Tibial nerve (tissue), 4 donors: ENCODE data around the gene NCAN.

Source experiments
- CTCF ChIP-seq, 5 experiments: fragments of 200-600 bp in 3 of 5; fragments of 450-650 bp in 2 of 5; sonication (generic) in 3 of 5; IDR thresholded peaks; one replicate each; pipeline ENCODE4 v1.5.1; 2016 to 2019; ENCODE audit warnings: antibody characterized with exemption in 5 of 5, mild to moderate bottlenecking in 3 of 5, moderate library complexity in 2 of 5
- EP300 ChIP-seq, 2 donors: sonication (generic); formaldehyde crosslinking; IDR thresholded peaks; one replicate each; pipeline ENCODE4 v1.6.1; 2017; ENCODE audit warnings: antibody characterized with exemption in 2 of 2, mild to moderate bottlenecking in 1 of 2

- no peak for TF ChIP-seq CTCF (IDR thresholded peaks at IDR 0.05)
- no peak for TF ChIP-seq EP300 (IDR thresholded peaks at IDR 0.05)
Measured at GRCh38 chr19:19179548-19180441, 32.0 kb upstream of the NCAN start.
